ENCODE measurements around the gene RGS6.

RGS6 gene

GRCh38 chr14:72333357-72333756, 401.1 kb downstream of the RGS6 start:
- DNase-seq, result no peak

DNA sequence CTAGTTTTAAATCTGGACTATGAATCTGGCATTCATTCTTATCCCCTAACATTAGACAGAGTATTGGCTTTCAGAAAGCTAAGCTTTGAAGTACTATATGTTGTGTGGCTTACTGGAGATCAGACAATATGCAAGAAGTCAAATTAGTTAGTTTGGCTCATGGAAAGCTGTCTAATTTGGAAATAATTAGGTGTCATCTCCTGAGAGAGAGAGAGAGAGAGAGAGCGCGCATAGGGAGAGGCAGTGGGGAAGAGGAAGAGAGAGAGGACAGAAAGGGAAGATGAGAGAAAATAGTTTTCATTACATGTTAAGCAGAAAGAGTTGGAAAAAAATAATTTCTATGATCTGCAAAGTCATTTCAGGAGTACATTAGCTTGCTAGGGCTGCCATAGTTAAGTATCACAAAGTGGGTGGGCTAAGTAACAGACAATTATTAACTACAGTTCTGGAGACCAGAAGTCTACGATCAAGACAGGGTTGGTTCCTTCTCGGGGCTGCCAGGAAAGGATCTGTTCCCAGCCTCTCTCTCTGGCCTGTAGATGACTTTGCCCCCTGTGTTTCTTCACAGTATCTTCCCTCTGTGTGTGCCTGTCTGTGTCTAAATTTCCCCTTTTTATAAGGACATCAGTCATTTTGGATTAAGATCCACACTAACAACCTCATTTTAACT, 404.2 kb downstream of the RGS6 start:
- no peak for DNase-seq

GRCh38 chr14:72341237-72341636, 409.0 kb downstream of the RGS6 start:
- no peak for DNase-seq

DNA sequence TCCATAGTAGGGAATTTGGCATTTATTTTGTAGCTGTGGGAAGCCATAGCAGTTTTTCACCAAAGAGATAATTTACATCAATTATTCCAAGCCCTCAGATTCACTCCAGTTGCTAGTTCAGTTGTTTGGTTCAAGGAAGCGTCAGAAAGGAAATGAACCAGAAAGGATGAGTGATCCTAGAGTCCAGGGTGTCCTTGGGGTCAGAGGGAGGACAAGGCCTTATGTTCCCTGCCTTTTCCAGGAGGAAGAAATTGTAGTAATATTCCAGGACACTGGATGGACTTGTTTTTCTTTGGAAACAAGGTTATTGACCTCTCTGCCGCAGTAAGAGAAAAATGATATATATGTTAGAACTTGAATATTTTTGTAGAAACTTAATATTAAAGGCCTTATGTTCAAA, 409.5 kb downstream of the RGS6 start:
- DNase-seq, result no peak

DNA sequence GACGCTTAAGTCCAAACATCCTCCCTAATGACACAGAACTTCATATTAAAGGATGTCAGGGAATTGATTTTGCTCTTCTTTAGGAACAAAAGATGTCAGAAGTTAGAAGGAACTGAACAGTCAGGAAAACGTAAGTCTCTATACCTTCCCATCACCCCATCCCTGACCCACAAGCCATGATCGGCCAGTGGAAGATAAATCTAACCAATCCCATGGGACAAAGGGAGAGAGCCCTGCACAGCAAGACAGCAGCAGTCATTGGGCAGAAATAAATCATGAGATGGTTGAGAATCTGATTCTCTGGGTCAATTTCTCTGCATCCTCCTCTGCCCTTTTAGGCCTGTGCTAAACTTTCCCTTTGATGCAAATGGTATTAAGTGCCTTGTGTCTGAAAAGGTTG, 414.9 kb downstream of the RGS6 start:
- no peak for DNase-seq

DNA sequence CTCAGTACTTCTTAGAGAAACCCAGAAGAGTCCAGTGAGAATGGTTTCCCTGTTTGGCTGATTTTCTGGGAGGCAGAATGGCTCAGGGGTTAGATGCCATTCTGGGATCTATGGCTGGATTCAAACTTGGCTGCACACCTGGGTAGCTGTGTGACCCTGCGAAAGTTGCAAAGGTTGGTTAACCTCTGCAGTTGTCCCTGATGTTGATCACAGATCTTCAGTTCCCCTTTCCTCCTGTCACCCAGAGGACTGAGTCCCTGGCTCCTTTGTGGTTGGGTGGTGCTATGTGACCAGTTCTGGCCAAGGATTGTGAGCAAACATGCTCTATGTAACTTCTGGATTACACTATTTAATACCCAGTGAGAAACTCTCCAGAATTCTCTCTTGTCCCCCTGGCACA, 418.0 kb downstream of the RGS6 start:
- DNase-seq, result no peak

GRCh38 chr14:72352012-72352411, 419.8 kb downstream of the RGS6 start:
- DNase-seq, result no peak

GRCh38 chr14:72366619-72367018, 434.4 kb downstream of the RGS6 start:
- DNase-seq, result no peak

- no peak for DNase-seq
These were observed 436.9 kb downstream of the RGS6 start for GRCh38 chr14:72369106-72369505.

GRCh38 chr14:72377016-72377415, 444.8 kb downstream of the RGS6 start:
- no peak for DNase-seq

- DNase-seq, result no peak
These were observed 448.2 kb downstream of the RGS6 start for GRCh38 chr14:72380456-72380855.

GRCh38 chr14:72383865-72384264, 451.6 kb downstream of the RGS6 start:
- DNase-seq, result no peak

- DNase-seq, result no peak
These were observed 455.5 kb downstream of the RGS6 start for GRCh38 chr14:72387726-72388125.

DNA sequence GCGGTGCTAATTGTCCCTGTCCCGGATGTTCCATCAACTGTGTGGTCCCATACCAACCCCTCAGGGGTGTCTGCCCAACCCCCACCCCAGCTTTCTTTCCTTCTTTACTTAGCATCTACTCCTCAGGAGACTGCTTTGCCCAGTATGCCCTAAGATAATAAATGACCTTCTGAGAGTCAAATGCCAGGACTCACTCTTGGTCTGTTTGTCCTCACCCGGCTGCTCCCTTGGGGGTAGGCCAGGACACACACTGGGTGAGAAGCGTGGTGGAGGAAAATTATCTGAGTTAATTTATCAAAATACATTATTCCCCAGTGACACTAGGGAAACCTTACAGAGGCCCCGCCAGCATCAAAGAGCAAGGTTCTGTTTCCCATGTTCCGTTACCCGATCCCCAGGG, 457.0 kb downstream of the RGS6 start:
- no peak for DNase-seq

DNA sequence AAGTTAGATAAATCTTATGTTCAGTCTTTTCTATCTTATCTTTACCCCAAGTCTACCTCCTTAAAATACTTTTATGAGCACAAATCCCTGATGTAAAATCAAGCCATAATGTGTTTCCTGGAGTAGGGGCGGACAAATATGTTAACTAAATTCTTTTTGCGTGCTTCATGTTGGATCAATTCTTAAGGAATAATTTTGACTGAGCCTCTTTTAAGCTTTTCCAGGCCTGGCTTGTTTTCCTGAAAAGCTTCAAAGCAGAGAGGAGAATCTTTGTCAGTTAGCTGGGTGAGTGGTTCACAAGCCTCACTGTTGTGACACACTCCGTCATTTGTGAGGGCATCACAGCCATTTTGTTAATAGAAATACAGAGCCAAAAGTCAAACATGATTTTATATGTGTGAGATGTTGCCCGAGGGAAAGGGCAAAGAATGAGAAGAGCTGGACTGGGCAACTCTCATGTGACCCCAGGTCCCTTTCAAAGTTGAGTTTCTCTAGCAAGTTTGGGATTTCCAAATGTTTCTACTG, 468.9 kb downstream of the RGS6 start:
- no peak for DNase-seq

GRCh38 chr14:72401632-72402376, 469.6 kb downstream of the RGS6 start:
- DNase-seq, result no peak

DNA sequence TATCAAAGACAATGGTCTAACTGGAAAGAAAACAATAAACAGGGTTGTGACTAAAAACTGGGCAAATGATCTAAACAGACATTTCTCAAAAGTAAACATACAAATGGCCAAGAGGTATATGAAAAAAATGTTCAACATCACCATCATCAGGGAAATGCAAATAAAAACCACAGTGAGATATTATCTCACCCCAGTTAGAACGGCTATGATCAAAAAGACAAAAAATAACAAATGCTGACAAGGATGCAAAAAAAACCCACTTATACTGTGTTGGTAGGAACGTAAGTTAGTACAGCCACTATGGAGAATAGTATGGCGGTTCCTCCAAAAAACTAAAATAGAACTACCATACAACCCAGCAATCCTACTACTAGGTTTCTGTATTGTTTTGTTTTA, 470.1 kb downstream of the RGS6 start:
- DNase-seq, result no peak

DNA sequence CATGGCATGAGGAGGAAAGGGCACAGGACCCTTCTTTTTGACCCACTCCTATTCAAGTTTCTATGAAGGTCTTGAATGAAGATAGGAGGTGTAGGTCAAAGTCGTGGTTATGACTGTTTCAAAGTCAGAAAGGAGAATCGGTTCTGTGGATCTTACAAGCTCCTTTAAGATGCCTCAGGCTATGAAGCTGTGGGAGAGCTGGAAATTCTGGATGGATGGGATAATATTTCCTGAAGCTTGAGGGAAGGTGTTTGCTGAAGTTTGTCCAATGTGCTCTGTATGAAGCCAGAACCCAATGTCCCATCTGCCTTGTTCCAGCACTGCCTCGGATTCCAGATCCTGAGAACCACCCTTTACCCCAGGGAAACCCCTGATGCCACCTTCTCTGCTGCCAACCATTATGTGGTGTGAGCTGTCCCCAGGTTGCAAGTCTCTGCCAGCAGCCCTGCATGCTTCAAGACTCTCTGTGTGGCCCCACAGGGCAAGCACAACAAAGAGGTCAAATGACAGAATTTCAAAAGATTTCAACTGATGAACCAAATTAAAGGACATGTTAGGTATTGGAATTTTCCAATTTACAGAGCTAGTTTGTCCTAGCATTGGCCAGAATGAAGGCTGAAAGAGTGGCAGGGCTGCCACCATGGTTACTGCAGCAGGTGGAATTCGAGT, 472.0 kb downstream of the RGS6 start:
- DNase-seq, result no peak

- DNase-seq, result no peak
These were observed 472.8 kb downstream of the RGS6 start for GRCh38 chr14:72404998-72405397.

DNA sequence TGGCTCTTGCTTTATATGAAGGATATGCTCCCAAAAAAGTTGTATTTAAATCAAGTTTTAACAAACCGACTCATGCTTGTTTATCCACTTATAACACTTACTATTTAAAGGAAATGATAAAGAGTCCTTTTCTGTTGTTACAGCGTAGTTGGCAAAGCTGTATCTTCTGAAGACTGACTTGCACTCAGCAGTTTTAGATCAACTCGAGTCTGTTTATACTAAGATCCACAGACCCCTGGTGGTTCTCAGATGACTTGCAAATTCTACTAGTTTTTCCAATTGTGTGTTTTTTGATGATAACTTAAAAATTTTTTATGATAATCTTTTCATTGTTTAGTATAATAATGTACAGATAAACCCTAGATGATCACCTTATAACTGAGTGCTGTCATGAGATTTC, 475.8 kb downstream of the RGS6 start:
- DNase-seq, result no peak

- DNase-seq, result no peak
These were observed 476.8 kb downstream of the RGS6 start for GRCh38 chr14:72409047-72409446.

DNA sequence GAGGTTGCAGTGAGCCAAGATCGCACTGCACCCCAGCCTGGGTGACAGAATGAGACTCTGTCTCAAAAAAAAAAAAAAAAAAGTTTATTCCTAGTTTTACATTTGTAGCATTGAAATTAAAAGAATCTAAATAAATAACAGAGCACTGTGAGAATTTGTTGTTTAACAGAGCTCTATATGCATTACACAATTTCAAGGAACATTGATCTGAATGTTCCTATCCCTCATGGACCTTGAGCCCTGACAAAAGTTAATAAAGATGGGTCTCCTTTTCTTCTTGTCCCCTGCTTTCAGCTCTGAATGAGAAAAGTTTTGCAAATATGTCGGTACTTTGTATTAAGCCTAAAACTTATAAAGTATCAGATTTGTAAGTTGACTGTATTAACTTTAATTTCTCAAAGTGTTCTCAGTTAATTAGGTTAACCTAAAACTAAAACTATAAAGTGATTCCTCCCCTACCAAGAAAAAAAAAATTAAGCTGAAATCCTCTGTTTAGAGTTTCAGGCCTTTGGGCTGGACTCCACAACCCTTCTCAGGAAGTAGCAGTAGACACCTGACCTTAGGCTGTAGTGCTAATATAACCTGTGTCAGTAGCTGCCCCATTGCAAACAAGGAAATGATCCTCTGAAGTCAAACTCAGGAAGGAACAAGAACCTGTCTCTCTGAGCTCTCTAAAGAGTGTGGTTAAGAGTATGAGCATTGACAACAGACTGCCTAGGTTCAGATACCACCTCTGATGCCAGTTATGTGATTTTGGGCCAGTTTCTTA, 484.0 kb downstream of the RGS6 start:
- no peak for DNase-seq

DNA sequence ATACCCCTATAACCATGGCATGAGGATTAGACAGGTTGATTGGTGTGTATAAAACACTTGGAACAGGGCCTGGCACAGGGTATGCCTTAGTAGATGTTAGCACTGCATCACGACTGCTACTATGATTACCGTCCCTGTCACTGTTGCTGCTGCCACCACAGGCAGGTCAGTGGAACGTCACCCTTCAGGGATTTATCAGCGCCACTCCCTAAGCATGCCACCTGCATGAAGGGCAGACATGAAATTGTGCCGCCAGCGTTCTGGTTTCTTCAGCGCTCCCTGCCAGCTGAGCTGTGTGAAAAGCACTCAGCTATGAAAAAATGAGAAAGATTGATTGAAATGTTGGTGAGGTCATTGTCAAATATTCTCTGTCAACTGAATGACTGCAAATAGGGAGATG, 484.7 kb downstream of the RGS6 start:
- peak; percentile 51 for DNase-seq

Data from COR-L47 (cell line).